Measurements from ENCODE around the gene ILDR1. TPM values are rescaled to one million over a fixed set of nuclear protein-coding genes. Genes with fewer than 3 reads are reported as not detected.
A peak's percentile ranks its signal among the peaks of the same experiment; 100 is the strongest.

Gene ILDR1
- total and polyA plus RNA-seq, 4 donors = 3.3 to 8.9 (median 4.2) TPM

GRCh38 chr3:121992601-121993560 is 29.2 kb downstream of the ILDR1 start:
- Histone ChIP-seq H3K4me3 (no peak overlapping the region), H3K9me3 (ENCODE audit: control insufficient read depth in 4 of 4, insufficient read depth in 3 of 4, low read length in 3 of 4) (no peaks in the 10 kb centered on the region), H3K27me3 (ENCODE audit: control insufficient read depth in 3 of 3, insufficient read depth in 3 of 3, low read length in 2 of 3) (no peaks in the 10 kb centered on the region), H3K4me1 (ENCODE audit: control insufficient read depth in 5 of 5, insufficient read depth in 5 of 5, low read length in 5 of 5) (peaks cover 0 to 4% (median 0%) of the 10 kb centered on the region in 5 donors), H3K27ac (ENCODE audit: low read depth in 1 of 2, low read length in 1 of 2) (no peak overlapping the region), H3K9ac (ENCODE audit: insufficient read depth in 1 of 2, low read length in 2 of 2) (no peak overlapping the region), H3K36me3 (ENCODE audit: control insufficient read depth in 4 of 4, insufficient read depth in 4 of 4, low read length in 4 of 4) (no peaks in the 10 kb centered on the region)
- ATAC-seq (ENCODE audit: insufficient read depth, low FRiP score) = no peak
- WGBS, 2 donors = 94 to 98% methylated on average over 31 of the region's 31 CpGs
- DNase-seq = no peak
- no peak for TF ChIP-seq CTCF (IDR thresholded peaks at IDR 0.05; ENCODE audit: control extremely low read depth, extremely low read depth)

- TF ChIP-seq CTCF (IDR thresholded peaks at IDR 0.05; ENCODE audit: control extremely low read depth, extremely low read depth) = no peak
- Histone ChIP-seq H3K36me3 (ENCODE audit: control insufficient read depth in 4 of 4, insufficient read depth in 4 of 4, low read length in 4 of 4) (no peaks in the 10 kb centered on the region), H3K27me3 (ENCODE audit: control insufficient read depth in 3 of 3, insufficient read depth in 3 of 3, low read length in 2 of 3) (no peaks in the 10 kb centered on the region), H3K4me1 (ENCODE audit: control insufficient read depth in 5 of 5, insufficient read depth in 5 of 5, low read length in 5 of 5) (peaks cover 0 to 1% (median 0%) of the 10 kb centered on the region in 5 donors), H3K9me3 (ENCODE audit: control insufficient read depth in 4 of 4, insufficient read depth in 3 of 4, low read length in 3 of 4) (no peaks in the 10 kb centered on the region), H3K9ac (ENCODE audit: insufficient read depth in 1 of 2, low read length in 2 of 2) (no peak overlapping the region), H3K4me3 (no peak overlapping the region), H3K27ac (ENCODE audit: low read depth in 1 of 2, low read length in 1 of 2) (no peak overlapping the region)
- DNase-seq = peak in 2 of 3 donors; percentile 10 to 43
- no peak for ATAC-seq (ENCODE audit: insufficient read depth, low FRiP score)
Measured at GRCh38 chr3:121989943-121990342, 32.1 kb downstream of the ILDR1 start.

- Histone ChIP-seq H3K4me1 (ENCODE audit: control insufficient read depth in 5 of 5, insufficient read depth in 5 of 5, low read length in 5 of 5) (peaks cover 0 to 1% (median 0%) of the 10 kb centered on the region in 5 donors), H3K4me3 (no peak overlapping the region), H3K36me3 (ENCODE audit: control insufficient read depth in 4 of 4, insufficient read depth in 4 of 4, low read length in 4 of 4) (no peaks in the 10 kb centered on the region), H3K27me3 (ENCODE audit: control insufficient read depth in 3 of 3, insufficient read depth in 3 of 3, low read length in 2 of 3) (no peaks in the 10 kb centered on the region), H3K27ac (ENCODE audit: low read depth in 1 of 2, low read length in 1 of 2) (no peak overlapping the region), H3K9ac (ENCODE audit: insufficient read depth in 1 of 2, low read length in 2 of 2) (no peak overlapping the region), H3K9me3 (ENCODE audit: control insufficient read depth in 4 of 4, insufficient read depth in 3 of 4, low read length in 3 of 4) (peaks cover 0 to 2% (median 0%) of the 10 kb centered on the region in 4 donors)
- no peak for TF ChIP-seq CTCF (IDR thresholded peaks at IDR 0.05; ENCODE audit: control extremely low read depth, extremely low read depth)
- 81 to 85% methylated on average over 2 of the region's 2 CpGs for WGBS, 2 donors
- ATAC-seq (ENCODE audit: insufficient read depth, low FRiP score) = no peak
- no peak for DNase-seq
Measured at GRCh38 chr3:121988146-121988545, 33.9 kb downstream of the ILDR1 start.

Data from lung (tissue), 12 donors.